ENCODE measurements around the gene CLDN18. TPM values are rescaled to one million over a fixed set of nuclear protein-coding genes. Genes with fewer than 3 reads are reported as not detected.

The CLDN18 gene
- 1 to 10 TPM in 1 of 4 donors, under 1 TPM in 3; 0.19 to 2.7 (median 0.36) TPM for polyA plus RNA-seq
- long read RNA-seq, donor 1, result 0 reads
- long read RNA-seq, donor 2, partial matches to known transcripts, result 0 of 1 reads
- long read RNA-seq, donor 2, other reads (novel, unspliced or antisense), result 0 of 1 reads
- long read RNA-seq, donor 3, partial matches to known transcripts, result 0 of 1 reads
- long read RNA-seq, donor 3, other reads (novel, unspliced or antisense), result 0 of 1 reads
- long read RNA-seq, donor 4, result 0 reads
- long read RNA-seq, donor 5, result 0 reads
- long read RNA-seq, donor 6, partial matches to known transcripts, result 0 of 1 reads
- long read RNA-seq, donor 6, other reads (novel, unspliced or antisense), result 0 of 1 reads
- long read RNA-seq, donor 7, result 0 reads
- long read RNA-seq, donor 8, result 0 reads
- long read RNA-seq, donor 9, result 0 reads
- long read RNA-seq, donor 10, result 0 reads

GRCh38 chr3:138009476-138010272 is at the start of gene CLDN18:
CLDN18 (plus strand) TSS chr3:138010165; CDS start chr3:138010226, 61 bp downstream.
- H3K4me3 ChIP-seq (ENCODE audit: low read depth in 1 of 3, low read length in 3 of 3), result no peak within 1 kb of the TSS
- FAIRE-seq, result no peak

GRCh38 chr3:137962251-137962650 is 47.7 kb upstream of the CLDN18 start:
- no peak for FAIRE-seq
- peaks cover 0 to 2% (median 2%) of the 10 kb centered on the region in 3 donors for H3K27me3 ChIP-seq (ENCODE audit: control insufficient read depth in 3 of 3, insufficient read depth in 3 of 3, low read length in 3 of 3)
- H3K27ac ChIP-seq (ENCODE audit: low read depth in 1 of 3, low read length in 2 of 3), result no peak overlapping the region

More at GRCh38 chr3:138009476-138010272, at the start of gene CLDN18:
- DNase-seq, result no peak
- Histone ChIP-seq H3K4me1 (ENCODE audit: control insufficient read depth in 3 of 3, insufficient read depth in 2 of 3, low read depth in 1 of 3, low read length in 2 of 3) (no peaks in the 10 kb centered on the region), H3K36me3 (ENCODE audit: control insufficient read depth in 3 of 3, insufficient read depth in 2 of 3, low read depth in 1 of 3, low read length in 3 of 3) (no peaks in the 10 kb centered on the region), H3K9me3 (ENCODE audit: control insufficient read depth in 2 of 2, insufficient read depth in 1 of 2, low read depth in 1 of 2, low read length in 1 of 2) (no peaks in the 10 kb centered on the region), H3K27ac (ENCODE audit: low read depth in 1 of 3, low read length in 2 of 3) (no peak within 1 kb of the TSS), H3K27me3 (ENCODE audit: control insufficient read depth in 3 of 3, insufficient read depth in 3 of 3, low read length in 3 of 3) (no peaks in the 10 kb centered on the region)
- 70 to 79% (median 76%) methylated on average over 29 to 30 of the region's 30 CpGs for WGBS, 3 donors

GRCh38 chr3:137963463-137963862 is 46.5 kb upstream of the CLDN18 start:
- Histone ChIP-seq H3K27ac (ENCODE audit: low read depth in 1 of 3, low read length in 2 of 3) (no peak overlapping the region), H3K4me1 (ENCODE audit: control insufficient read depth in 3 of 3, insufficient read depth in 2 of 3, low read depth in 1 of 3, low read length in 2 of 3) (no peaks in the 10 kb centered on the region), H3K4me3 (ENCODE audit: low read depth in 1 of 3, low read length in 3 of 3) (no peak overlapping the region), H3K36me3 (ENCODE audit: control insufficient read depth in 3 of 3, insufficient read depth in 2 of 3, low read depth in 1 of 3, low read length in 3 of 3) (no peaks in the 10 kb centered on the region), H3K9me3 (ENCODE audit: control insufficient read depth in 2 of 2, insufficient read depth in 1 of 2, low read depth in 1 of 2, low read length in 1 of 2) (no peaks in the 10 kb centered on the region), H3K27me3 (ENCODE audit: control insufficient read depth in 3 of 3, insufficient read depth in 3 of 3, low read length in 3 of 3) (peaks cover 0 to 2% (median 2%) of the 10 kb centered on the region in 3 donors)
- WGBS, 3 donors, result 58 to 78% (median 77%) methylated on average over 4 of the region's 4 CpGs
- FAIRE-seq (no peak), DNase-seq (no peak)

More at GRCh38 chr3:137962251-137962650, 47.7 kb upstream of the CLDN18 start:
- Histone ChIP-seq H3K4me3 (ENCODE audit: low read depth in 1 of 3, low read length in 3 of 3) (no peak overlapping the region), H3K9me3 (ENCODE audit: control insufficient read depth in 2 of 2, insufficient read depth in 1 of 2, low read depth in 1 of 2, low read length in 1 of 2) (no peaks in the 10 kb centered on the region), H3K4me1 (ENCODE audit: control insufficient read depth in 3 of 3, insufficient read depth in 2 of 3, low read depth in 1 of 3, low read length in 2 of 3) (no peaks in the 10 kb centered on the region), H3K36me3 (ENCODE audit: control insufficient read depth in 3 of 3, insufficient read depth in 2 of 3, low read depth in 1 of 3, low read length in 3 of 3) (no peaks in the 10 kb centered on the region)
- 85 to 90% (median 86%) methylated on average over 7 of the region's 7 CpGs for WGBS, 3 donors
- DNase-seq, result no peak

GRCh38 chr3:137970914-137971831 is 38.8 kb upstream of the CLDN18 start:
- WGBS, 3 donors, result 9 to 17% (median 15%) methylated on average over 18 of the region's 18 CpGs
- H3K9me3 ChIP-seq (ENCODE audit: control insufficient read depth in 2 of 2, insufficient read depth in 1 of 2, low read depth in 1 of 2, low read length in 1 of 2), result no peaks in the 10 kb centered on the region
- H3K27me3 ChIP-seq (ENCODE audit: control insufficient read depth in 3 of 3, insufficient read depth in 3 of 3, low read length in 3 of 3), result no peaks in the 10 kb centered on the region

GRCh38 chr3:137972396-137972795 is 37.6 kb upstream of the CLDN18 start:
- 58 to 74% (median 67%) methylated on average over 1 of the region's 1 CpG for WGBS, 3 donors

More at GRCh38 chr3:137970914-137971831, 38.8 kb upstream of the CLDN18 start:
- H3K36me3 ChIP-seq (ENCODE audit: control insufficient read depth in 3 of 3, insufficient read depth in 2 of 3, low read depth in 1 of 3, low read length in 3 of 3), result no peaks in the 10 kb centered on the region
- no peaks in the 10 kb centered on the region for H3K4me1 ChIP-seq (ENCODE audit: control insufficient read depth in 3 of 3, insufficient read depth in 2 of 3, low read depth in 1 of 3, low read length in 2 of 3)
- DNase-seq, result peak; percentile 66 to 72
- no peak overlapping the region for H3K27ac ChIP-seq (ENCODE audit: low read depth in 1 of 3, low read length in 2 of 3)
- no peak for FAIRE-seq
- no peak overlapping the region for H3K4me3 ChIP-seq (ENCODE audit: low read depth in 1 of 3, low read length in 3 of 3)

GRCh38 chr3:137978328-137978727 is 31.6 kb upstream of the CLDN18 start:
- 93 to 100% (median 100%) methylated on average over 1 of the region's 1 CpG for WGBS, 3 donors
- peaks cover 0 to 16% of the 10 kb centered on the region in 2 donors for H3K9me3 ChIP-seq (ENCODE audit: control insufficient read depth in 2 of 2, insufficient read depth in 1 of 2, low read depth in 1 of 2, low read length in 1 of 2)
- no peaks in the 10 kb centered on the region for H3K27me3 ChIP-seq (ENCODE audit: control insufficient read depth in 3 of 3, insufficient read depth in 3 of 3, low read length in 3 of 3)
- DNase-seq (no peak), FAIRE-seq (no peak)
- no peaks in the 10 kb centered on the region for H3K36me3 ChIP-seq (ENCODE audit: control insufficient read depth in 3 of 3, insufficient read depth in 2 of 3, low read depth in 1 of 3, low read length in 3 of 3)
- H3K4me1 ChIP-seq (ENCODE audit: control insufficient read depth in 3 of 3, insufficient read depth in 2 of 3, low read depth in 1 of 3, low read length in 2 of 3), result no peaks in the 10 kb centered on the region
- H3K27ac ChIP-seq (ENCODE audit: low read depth in 1 of 3, low read length in 2 of 3), result no peak overlapping the region
- no peak overlapping the region for H3K4me3 ChIP-seq (ENCODE audit: low read depth in 1 of 3, low read length in 3 of 3)

More at GRCh38 chr3:137972396-137972795, 37.6 kb upstream of the CLDN18 start:
- Histone ChIP-seq H3K9me3 (ENCODE audit: control insufficient read depth in 2 of 2, insufficient read depth in 1 of 2, low read depth in 1 of 2, low read length in 1 of 2) (no peaks in the 10 kb centered on the region), H3K4me3 (ENCODE audit: low read depth in 1 of 3, low read length in 3 of 3) (no peak overlapping the region), H3K4me1 (ENCODE audit: control insufficient read depth in 3 of 3, insufficient read depth in 2 of 3, low read depth in 1 of 3, low read length in 2 of 3) (no peaks in the 10 kb centered on the region), H3K27me3 (ENCODE audit: control insufficient read depth in 3 of 3, insufficient read depth in 3 of 3, low read length in 3 of 3) (no peaks in the 10 kb centered on the region), H3K27ac (ENCODE audit: low read depth in 1 of 3, low read length in 2 of 3) (no peak overlapping the region), H3K36me3 (ENCODE audit: control insufficient read depth in 3 of 3, insufficient read depth in 2 of 3, low read depth in 1 of 3, low read length in 3 of 3) (no peaks in the 10 kb centered on the region)
- FAIRE-seq (no peak), DNase-seq (no peak)

GRCh38 chr3:137987723-137988122 is 22.2 kb upstream of the CLDN18 start:
- WGBS, 3 donors, result 3 to 37% (median 25%) methylated on average over 1 of the region's 1 CpG
- DNase-seq (no peak), FAIRE-seq (no peak)
- no peaks in the 10 kb centered on the region for H3K27me3 ChIP-seq (ENCODE audit: control insufficient read depth in 3 of 3, insufficient read depth in 3 of 3, low read length in 3 of 3)
- no peaks in the 10 kb centered on the region for H3K9me3 ChIP-seq (ENCODE audit: control insufficient read depth in 2 of 2, insufficient read depth in 1 of 2, low read depth in 1 of 2, low read length in 1 of 2)
- no peak overlapping the region for H3K27ac ChIP-seq (ENCODE audit: low read depth in 1 of 3, low read length in 2 of 3)
- no peaks in the 10 kb centered on the region for H3K36me3 ChIP-seq (ENCODE audit: control insufficient read depth in 3 of 3, insufficient read depth in 2 of 3, low read depth in 1 of 3, low read length in 3 of 3)
- no peak overlapping the region for H3K4me3 ChIP-seq (ENCODE audit: low read depth in 1 of 3, low read length in 3 of 3)
- H3K4me1 ChIP-seq (ENCODE audit: control insufficient read depth in 3 of 3, insufficient read depth in 2 of 3, low read depth in 1 of 3, low read length in 2 of 3), result no peaks in the 10 kb centered on the region

GRCh38 chr3:137988152-137988551 is 21.8 kb upstream of the CLDN18 start:
- no peaks in the 10 kb centered on the region for H3K4me1 ChIP-seq (ENCODE audit: control insufficient read depth in 3 of 3, insufficient read depth in 2 of 3, low read depth in 1 of 3, low read length in 2 of 3)
- H3K36me3 ChIP-seq (ENCODE audit: control insufficient read depth in 3 of 3, insufficient read depth in 2 of 3, low read depth in 1 of 3, low read length in 3 of 3), result no peaks in the 10 kb centered on the region
- H3K27me3 ChIP-seq (ENCODE audit: control insufficient read depth in 3 of 3, insufficient read depth in 3 of 3, low read length in 3 of 3), result no peaks in the 10 kb centered on the region
- H3K27ac ChIP-seq (ENCODE audit: low read depth in 1 of 3, low read length in 2 of 3), result peak overlapping the region in 1 of 3 donors; percentile 51
- H3K9me3 ChIP-seq (ENCODE audit: control insufficient read depth in 2 of 2, insufficient read depth in 1 of 2, low read depth in 1 of 2, low read length in 1 of 2), result no peaks in the 10 kb centered on the region
- peak; percentile 18 to 55 for DNase-seq
- 20 to 41% (median 22%) methylated on average over 4 of the region's 4 CpGs for WGBS, 3 donors
- FAIRE-seq, result no peak
- H3K4me3 ChIP-seq (ENCODE audit: low read depth in 1 of 3, low read length in 3 of 3), result no peak overlapping the region

Measured in small intestine (tissue), 16 donors.